H9 (cell line): ENCODE results near the gene ULBP3. TPM values are rescaled to one million over a fixed set of nuclear protein-coding genes. Genes with fewer than 3 reads are reported as not detected.

Source experiments
- DNase-seq: peaks from one replicate; pipeline ENCODE4 v3.0.0-alpha.2; 2017
- H2AFZ ChIP-seq: one replicate; pipeline ENCODE4 v1.6.1; 2013; ENCODE audit warnings: mild to moderate bottlenecking, low read length, control low read depth, moderate library complexity
- H2AK5ac ChIP-seq: 2 replicates; pipeline ENCODE4 v1.6.1; 2013; ENCODE audit warnings: low read length, control low read depth, mixed read lengths; ENCODE audit not compliant: insufficient read length
- H2BK120ac ChIP-seq: one replicate; pipeline ENCODE4 v1.6.1; 2013; ENCODE audit warnings: low read depth, mild to moderate bottlenecking, low read length, control low read depth, inconsistent platforms; ENCODE audit not compliant: poor library complexity, severe bottlenecking
- H2BK12ac ChIP-seq: 2 replicates; pipeline ENCODE4 v1.6.1; 2013; ENCODE audit warnings: low read length, control low read depth, mixed read lengths, low read depth; ENCODE audit not compliant: insufficient read length
- H2BK15ac ChIP-seq: 2 replicates; pipeline ENCODE4 v1.6.1; 2013; ENCODE audit warnings: low read depth, low read length, control low read depth
- H2BK20ac ChIP-seq: one replicate; pipeline ENCODE4 v1.6.1; 2013; ENCODE audit warnings: low read depth, mild to moderate bottlenecking, low read length, control low read depth, inconsistent platforms; ENCODE audit not compliant: poor library complexity, severe bottlenecking
- H2BK5ac ChIP-seq: 2 replicates; pipeline ENCODE4 v1.6.1; 2013; ENCODE audit warnings: low read length, control low read depth, mixed read lengths; ENCODE audit not compliant: insufficient read length
- H3K14ac ChIP-seq: 2 replicates; pipeline ENCODE4 v1.6.1; 2013; ENCODE audit warnings: low read length, control low read depth; ENCODE audit not compliant: insufficient read depth
- H3K18ac ChIP-seq: 2 replicates; pipeline ENCODE4 v1.6.1; 2013; ENCODE audit warnings: low read depth, mild to moderate bottlenecking, mixed read lengths, low read length, control low read depth; ENCODE audit not compliant: insufficient read length
- H3K23ac ChIP-seq: 2 replicates; pipeline ENCODE4 v1.6.1; 2013; ENCODE audit warnings: low read length, control low read depth, mixed read lengths, low read depth; ENCODE audit not compliant: insufficient read length
- H3K23me2 ChIP-seq: 2 replicates; pipeline ENCODE4 v1.6.1; 2013; ENCODE audit warnings: low read depth, mild to moderate bottlenecking, mixed read lengths, low read length, control low read depth; ENCODE audit not compliant: insufficient read length, poor library complexity, severe bottlenecking
- H3K27ac ChIP-seq: 2 replicates; pipeline ENCODE4 v1.5.1; 2013; ENCODE audit warnings: low read length, control low read depth, mixed read lengths, low read depth; ENCODE audit not compliant: insufficient read length
- H3K27me3 ChIP-seq: 2 replicates; pipeline ENCODE4 v1.6.1; 2013; ENCODE audit warnings: low read length, control low read depth, inconsistent platforms; ENCODE audit not compliant: insufficient read depth
- H3K4ac ChIP-seq: 2 replicates; pipeline ENCODE4 v1.6.1; 2013; ENCODE audit warnings: low read depth, mild to moderate bottlenecking, control low read depth, inconsistent platforms, low read length, moderate library complexity
- H3K4me1 ChIP-seq: 2 replicates; pipeline ENCODE4 v1.6.1; 2013; ENCODE audit warnings: low read length, control low read depth, inconsistent platforms; ENCODE audit not compliant: insufficient read depth
- H3K4me2 ChIP-seq: 2 replicates; pipeline ENCODE4 v1.6.1; 2013; ENCODE audit warnings: low read length, control low read depth, mixed read lengths; ENCODE audit not compliant: insufficient read length, insufficient read depth
- H3K56ac ChIP-seq: 2 replicates; pipeline ENCODE4 v1.6.1; 2013; ENCODE audit warnings: low read depth, mild to moderate bottlenecking, mixed read lengths, low read length, control low read depth; ENCODE audit not compliant: insufficient read length
- H3K79me1 ChIP-seq: 2 replicates; pipeline ENCODE4 v1.6.1; 2013; ENCODE audit warnings: low read depth, mild to moderate bottlenecking, moderate library complexity, low read length, control low read depth, inconsistent platforms; ENCODE audit not compliant: insufficient read depth, poor library complexity, severe bottlenecking
- H3K79me2 ChIP-seq: 2 replicates; pipeline ENCODE4 v1.6.1; 2013; ENCODE audit warnings: low read length, control low read depth, inconsistent platforms; ENCODE audit not compliant: insufficient read depth
- H3K9ac ChIP-seq: 2 replicates; pipeline ENCODE4 v1.6.1; 2013; ENCODE audit warnings: low read length, control low read depth, mixed read lengths; ENCODE audit not compliant: insufficient read length; ENCODE audit errors: extremely low read depth
- H3K9me3 ChIP-seq: one replicate; pipeline ENCODE4 v1.6.1; 2013; ENCODE audit warnings: low read depth, low read length, inconsistent platforms; ENCODE audit not compliant: control insufficient read depth
- H3T11ph ChIP-seq: one replicate; pipeline ENCODE4 v1.6.1; 2013; ENCODE audit warnings: mild to moderate bottlenecking, low read length, control low read depth, inconsistent platforms
- H4K20me1 ChIP-seq: one replicate; pipeline ENCODE4 v1.6.1; 2013; ENCODE audit not compliant: control insufficient read depth, insufficient read length, insufficient read depth
- H4K5ac ChIP-seq: 2 replicates; pipeline ENCODE4 v1.6.1; 2013; ENCODE audit warnings: low read depth, mild to moderate bottlenecking, mixed read lengths, low read length, control low read depth; ENCODE audit not compliant: insufficient read length
- H4K8ac ChIP-seq: replicated peaks from 2 replicates; pipeline ENCODE4 v1.6.1; 2013; ENCODE audit warnings: low read length, control low read depth, mixed read lengths, low read depth; ENCODE audit not compliant: insufficient read length
- H4K91ac ChIP-seq: 2 replicates; pipeline ENCODE4 v1.6.1; 2013; ENCODE audit warnings: low read depth, mild to moderate bottlenecking, moderate library complexity, mixed read lengths, low read length, control low read depth; ENCODE audit not compliant: insufficient read length
- H3K27ac Mint-ChIP-seq, 3 experiments: 2 replicates in 2 of 3; 3 replicates in 1 of 3; pipeline ENCODE4 v1.8.0; 2020 to 2021; ENCODE audit warnings: mixed read lengths in 3 of 3, mild to moderate bottlenecking in 1 of 3, moderate library complexity in 1 of 3
- H3K27me3 Mint-ChIP-seq: 2 replicates; pipeline ENCODE4 v1.8.0; 2021; ENCODE audit warnings: low read depth, mild to moderate bottlenecking, moderate library complexity, mixed read lengths
- H3K36me3 Mint-ChIP-seq, 3 experiments: 2 replicates in 2 of 3; 3 replicates in 1 of 3; pipeline ENCODE4 v1.8.0; 2020 to 2021; ENCODE audit warnings: low read depth in 3 of 3, mixed read lengths in 3 of 3; ENCODE audit not compliant: insufficient read depth in 1 of 3
- H3K4me1 Mint-ChIP-seq, 2 experiments: 2 replicates each; pipeline ENCODE4 v1.8.0; 2020; ENCODE audit warnings: mixed read lengths in 2 of 2
- H3K4me3 Mint-ChIP-seq, 2 experiments: 2 replicates in 1 of 2; 3 replicates in 1 of 2; pipeline ENCODE4 v1.8.0; 2020 to 2021; ENCODE audit warnings: mild to moderate bottlenecking in 2 of 2, mixed read lengths in 2 of 2, moderate library complexity in 1 of 2
- H3K9me3 Mint-ChIP-seq, 2 experiments: 2 replicates in 1 of 2; 3 replicates in 1 of 2; pipeline ENCODE4 v1.8.0; 2020; ENCODE audit warnings: mild to moderate bottlenecking in 2 of 2, mixed read lengths in 2 of 2, moderate library complexity in 1 of 2
- WGBS: extraction: QIAGEN DNeasy Blood & Tissue Kit; methylation state at CpG from one replicate; pipeline ENCODE4 v1.1.7; 2013; ENCODE audit warnings: missing lambda C conversion rate, low lambda C conversion rate, mixed read lengths; ENCODE audit not compliant: insufficient read length; ENCODE audit errors: extremely low coverage; 5-methylcytosine and 5-hydroxymethylcytosine counted together
- total RNA-seq: library from RNA; stranded (reverse); gene quantifications from 2 replicates; pipeline ENCODE4 v1.2.1, GENCODE V29; 2021
- TF ChIP-seq, protein P1 (sequence below): fragments of 200-600 bp; sonication (generic); conservative IDR thresholded peaks from 3 replicates; pipeline ENCODE4 v1.8.0; 2021; ENCODE audit warnings: antibody characterized with exemption, mild to moderate bottlenecking

ULBP3 gene
- total RNA-seq, 1 experiment from 2014 or later: 5.8 TPM

DNA sequence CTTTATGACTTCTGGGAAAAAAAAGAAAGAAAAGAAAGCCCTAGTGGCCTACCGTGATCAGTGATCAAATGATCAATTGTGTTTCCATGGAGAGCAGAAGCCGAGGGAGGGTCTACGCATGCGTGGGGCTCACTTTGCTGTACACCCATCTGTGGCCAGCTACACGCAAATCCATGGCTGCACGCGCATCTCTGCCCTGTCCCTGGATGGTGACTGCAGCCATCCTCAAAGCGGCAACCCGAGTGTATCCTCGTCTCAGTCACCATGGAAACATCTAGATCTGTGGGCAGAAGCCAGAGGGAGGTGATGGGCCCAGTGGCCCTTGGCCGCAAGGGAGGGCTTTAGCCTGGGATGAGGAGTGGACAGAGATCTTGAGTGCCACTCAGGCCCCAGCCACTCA is 785 bp upstream of the ULBP3 start:
- H3K18ac ChIP-seq: no peak overlapping the region
- no peak overlapping the region for H2AFZ ChIP-seq
- H2BK120ac ChIP-seq: no peak overlapping the region
- H4K5ac ChIP-seq: no peak overlapping the region
- no peak overlapping the region for H3K14ac ChIP-seq
- peaks cover 6% of the 10 kb centered on the region for H3K23me2 ChIP-seq
- no peak overlapping the region for H3T11ph ChIP-seq
- no peak overlapping the region for H2BK5ac ChIP-seq
- Mint-ChIP-seq H3K36me3 (peaks cover 0 to 5% (median 0%) of the 10 kb centered on the region in 3 experiments; a peak in 3 of 7 replicates), H3K27ac (no peak overlapping the region), H3K27me3 (peaks cover 41% of the 10 kb centered on the region), H3K4me3 (peak overlapping the region; percentile 31 to 43; a peak in 3 of 5 replicates), H3K9me3 (no peaks in the 10 kb centered on the region; a peak in 1 of 5 replicates), H3K4me1 (peaks cover 13 to 17% of the 10 kb centered on the region in 2 experiments)
- no peak overlapping the region for H3K27ac ChIP-seq
- H2BK20ac ChIP-seq: no peak overlapping the region
- H2BK15ac ChIP-seq: no peak overlapping the region
- no peak for DNase-seq
- H4K20me1 ChIP-seq: no peaks in the 10 kb centered on the region
- H3K4me1 ChIP-seq: no peaks in the 10 kb centered on the region; the same call in 1 of the 2 replicates
- H3K79me2 ChIP-seq: no peaks in the 10 kb centered on the region
- WGBS: no CpG with 5 or more reads among the region's 11 CpGs
- no peak overlapping the region for H3K4ac ChIP-seq
- no peak overlapping the region for H2AK5ac ChIP-seq
- no peak overlapping the region for H3K9ac ChIP-seq
- no peaks in the 10 kb centered on the region for H3K9me3 ChIP-seq
- H3K4me2 ChIP-seq: peak overlapping the region; percentile 77
- no peaks in the 10 kb centered on the region; the same call in 1 of the 2 replicates for H3K27me3 ChIP-seq
- no peak overlapping the region for H3K56ac ChIP-seq
- H3K23ac ChIP-seq: no peak overlapping the region
- H3K79me1 ChIP-seq: no peaks in the 10 kb centered on the region
- H4K91ac ChIP-seq: no peak overlapping the region
- H4K8ac ChIP-seq: no peak overlapping the region
- H2BK12ac ChIP-seq: no peak overlapping the region
- TF ChIP-seq, protein P1, sequence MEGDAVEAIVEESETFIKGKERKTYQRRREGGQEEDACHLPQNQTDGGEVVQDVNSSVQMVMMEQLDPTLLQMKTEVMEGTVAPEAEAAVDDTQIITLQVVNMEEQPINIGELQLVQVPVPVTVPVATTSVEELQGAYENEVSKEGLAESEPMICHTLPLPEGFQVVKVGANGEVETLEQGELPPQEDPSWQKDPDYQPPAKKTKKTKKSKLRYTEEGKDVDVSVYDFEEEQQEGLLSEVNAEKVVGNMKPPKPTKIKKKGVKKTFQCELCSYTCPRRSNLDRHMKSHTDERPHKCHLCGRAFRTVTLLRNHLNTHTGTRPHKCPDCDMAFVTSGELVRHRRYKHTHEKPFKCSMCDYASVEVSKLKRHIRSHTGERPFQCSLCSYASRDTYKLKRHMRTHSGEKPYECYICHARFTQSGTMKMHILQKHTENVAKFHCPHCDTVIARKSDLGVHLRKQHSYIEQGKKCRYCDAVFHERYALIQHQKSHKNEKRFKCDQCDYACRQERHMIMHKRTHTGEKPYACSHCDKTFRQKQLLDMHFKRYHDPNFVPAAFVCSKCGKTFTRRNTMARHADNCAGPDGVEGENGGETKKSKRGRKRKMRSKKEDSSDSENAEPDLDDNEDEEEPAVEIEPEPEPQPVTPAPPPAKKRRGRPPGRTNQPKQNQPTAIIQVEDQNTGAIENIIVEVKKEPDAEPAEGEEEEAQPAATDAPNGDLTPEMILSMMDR: no peak
